SK-N-MC (cell line): ENCODE measurements around the gene ATXN1.

Source experiments
- EZH2 ChIP-seq: fragments of 200-600 bp; sonication (generic); IDR thresholded peaks from one replicate; pipeline ENCODE4 v1.6.1; 2017; ENCODE audit warnings: antibody characterized with exemption
- FOXP2 ChIP-seq: optimal IDR thresholded peaks from 2 replicates; pipeline ENCODE3; 2011; ENCODE audit warnings: mild to moderate bottlenecking, moderate library complexity; ENCODE audit not compliant: insufficient read depth; ENCODE audit errors: extremely low read length, control extremely low read depth
- POLR2AphosphoS5 ChIP-seq: IDR thresholded peaks from 2 replicates; pipeline ENCODE4 v1.6.1; 2012; ENCODE audit warnings: mild to moderate bottlenecking, low read depth, low read length, borderline replicate concordance

- TF ChIP-seq POLR2AphosphoS5 (no peak), EZH2 (no peak), FOXP2 (no peak)
Observed at GRCh38 chr6:16386057-16386456, 375.2 kb downstream of the ATXN1 start.
